Mesenteric fat pad (tissue), 1 donor: ENCODE measurements around the gene TRPM3. TPM values are rescaled to one million over a fixed set of nuclear protein-coding genes. Genes with fewer than 3 reads are reported as not detected.

ENCODE experiments used
- DNase-seq: peaks from one replicate; pipeline ENCODE4 v3.0.0-alpha.2; 2020; ENCODE audit warnings: low spot score
- total RNA-seq: library from RNA; stranded (reverse); fragmentation: NEBNext Ultra II Directional; extraction: Animal tissue kit (Norgen Biotek cat#: 25700); gene quantifications from one replicate; pipeline ENCODE4 v1.2.1, GENCODE V29; 2021
- donor health status: DM: yes; HTN: yes; CAD: no.

Gene TRPM3
- total RNA-seq, 1 donor from 2014 or later = 0.48 TPM

DNA sequence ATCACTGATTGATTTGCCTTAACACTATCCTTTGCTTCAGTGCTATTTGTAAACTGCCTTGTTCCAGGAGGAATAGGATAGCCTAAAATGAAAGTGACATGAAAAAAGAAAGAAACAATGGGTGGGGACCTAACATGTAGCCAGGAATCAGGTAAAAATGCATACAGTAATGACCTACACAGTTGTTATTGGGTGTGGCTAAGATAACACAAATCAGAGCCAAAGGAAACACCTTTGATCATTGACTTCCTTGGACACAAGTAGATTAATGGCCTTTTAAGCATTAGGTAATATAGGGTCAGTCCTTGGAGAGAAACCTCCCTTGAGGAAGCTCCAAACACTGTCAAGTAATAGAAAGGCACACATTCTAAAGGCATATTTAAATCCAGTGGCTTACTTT, 220.4 kb downstream of the TRPM3 start:
- no peak for DNase-seq

DNA sequence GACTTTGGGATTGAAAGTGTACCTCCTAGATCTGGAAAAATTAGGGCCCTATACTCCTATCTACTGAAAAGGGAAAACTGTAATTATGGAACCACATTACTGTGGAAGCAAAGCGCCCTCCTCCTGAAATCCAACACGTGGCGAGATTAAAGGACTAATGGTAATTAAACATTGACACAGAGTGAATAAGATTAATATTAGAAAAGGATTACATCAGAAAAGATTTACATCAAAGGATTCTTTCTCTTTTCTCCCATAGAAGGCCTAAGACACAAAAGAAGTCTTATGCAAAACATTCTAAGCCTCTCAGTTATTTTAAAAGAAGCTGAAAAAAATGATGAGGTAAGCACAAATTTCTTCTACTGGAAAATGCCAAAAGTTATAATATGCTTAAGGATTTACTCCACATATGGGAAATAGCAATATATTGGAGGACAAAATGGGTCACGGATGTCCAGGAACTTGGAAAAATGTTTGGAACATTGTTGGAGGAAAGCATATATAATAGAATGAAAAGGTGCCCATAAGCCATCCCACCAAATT, 227.8 kb downstream of the TRPM3 start:
- DNase-seq = no peak

DNA sequence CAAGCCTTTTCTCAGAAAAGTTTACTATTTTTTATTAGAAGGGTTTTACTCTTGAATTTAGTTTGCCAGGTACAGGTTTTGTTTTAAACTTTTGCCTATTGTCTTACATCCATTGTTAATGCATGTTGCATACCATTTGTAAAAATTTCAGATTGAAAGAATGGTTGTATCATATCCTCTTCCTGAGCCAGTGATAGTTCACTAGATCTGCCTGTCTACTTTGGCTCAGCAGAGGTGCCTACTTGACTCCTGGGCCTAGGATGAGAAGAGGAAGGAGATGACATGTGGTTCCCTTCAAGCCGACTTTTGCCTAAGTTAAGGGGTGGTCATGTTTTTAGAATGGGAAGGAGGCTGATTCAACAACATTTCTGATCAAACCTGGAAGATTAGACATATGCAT, 232.9 kb downstream of the TRPM3 start:
- DNase-seq = no peak

DNA sequence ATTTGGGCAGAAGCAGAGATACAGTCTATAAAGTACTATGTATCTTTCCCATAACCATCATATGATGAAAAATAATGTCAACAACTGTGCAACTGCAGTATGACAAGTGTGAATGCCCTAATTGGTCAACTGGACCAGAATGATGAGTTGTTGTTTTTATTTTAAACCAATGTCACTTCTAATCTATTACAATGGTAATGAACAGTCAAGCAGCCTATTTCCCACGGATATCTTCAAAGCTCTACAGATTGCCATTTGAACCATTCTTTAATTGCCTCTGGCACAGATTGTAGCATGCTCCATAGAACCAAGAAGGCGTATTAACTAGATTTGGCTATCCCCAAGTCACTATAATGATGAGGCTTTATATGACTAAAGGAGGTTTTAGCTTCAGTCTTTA, 233.6 kb downstream of the TRPM3 start:
- no peak for DNase-seq

DNA sequence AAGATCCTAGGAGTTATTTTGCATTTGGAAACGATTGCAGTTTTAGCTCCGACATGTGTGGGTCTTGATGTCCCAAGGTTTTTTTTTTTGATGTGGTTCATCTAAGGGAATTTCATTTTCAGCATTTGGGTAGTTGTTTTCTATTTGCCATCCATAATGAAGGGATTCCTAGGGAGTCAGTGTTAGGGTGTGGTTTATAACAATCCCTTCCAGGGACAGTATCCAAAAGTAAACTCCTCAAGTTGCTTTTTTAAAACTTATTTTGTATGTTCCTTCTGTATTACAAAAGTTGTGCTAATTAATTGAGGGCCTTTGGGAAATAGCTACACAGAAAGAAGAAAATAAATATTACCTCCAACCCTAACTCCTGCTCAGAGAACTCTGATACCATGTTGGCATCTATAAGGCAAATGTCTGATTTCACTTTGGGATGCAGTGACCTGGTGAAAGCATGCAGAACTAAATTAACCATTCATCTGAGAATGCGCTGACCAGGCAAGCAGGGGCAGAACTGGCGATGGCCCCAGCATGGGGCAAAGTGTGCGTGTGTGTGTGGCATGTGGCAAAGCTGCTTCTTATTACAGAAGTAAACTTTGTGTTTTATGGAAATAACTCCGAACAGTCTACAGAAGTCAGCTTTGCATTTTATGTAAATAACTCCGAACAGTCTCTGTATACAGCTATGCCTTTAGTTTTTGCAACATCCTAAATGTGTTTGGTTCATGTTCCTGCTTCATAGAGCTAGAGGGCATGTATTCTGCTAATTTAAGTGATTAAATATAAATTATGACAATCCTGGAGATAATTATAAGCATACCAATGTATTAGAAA, 237.2 kb downstream of the TRPM3 start:
- no peak for DNase-seq

DNA sequence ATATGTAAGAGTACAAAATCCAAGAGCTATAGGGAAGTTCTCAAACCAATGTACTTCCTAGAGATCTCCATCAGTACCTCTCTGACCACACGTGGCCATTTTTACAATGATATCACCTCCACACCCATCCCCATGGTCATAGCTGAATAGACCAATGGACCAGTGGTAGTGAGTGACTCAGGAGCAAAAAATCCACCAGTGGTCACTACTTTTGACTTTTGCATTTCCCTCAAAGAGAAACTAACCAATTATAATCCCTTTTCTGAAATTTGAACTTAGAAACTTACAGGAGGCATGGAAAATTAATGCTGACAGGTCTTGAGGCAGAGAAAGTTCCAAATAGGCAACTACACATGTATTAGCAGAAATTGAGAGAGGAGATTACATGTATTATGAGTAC, 238.4 kb downstream of the TRPM3 start:
- no peak for DNase-seq

DNA sequence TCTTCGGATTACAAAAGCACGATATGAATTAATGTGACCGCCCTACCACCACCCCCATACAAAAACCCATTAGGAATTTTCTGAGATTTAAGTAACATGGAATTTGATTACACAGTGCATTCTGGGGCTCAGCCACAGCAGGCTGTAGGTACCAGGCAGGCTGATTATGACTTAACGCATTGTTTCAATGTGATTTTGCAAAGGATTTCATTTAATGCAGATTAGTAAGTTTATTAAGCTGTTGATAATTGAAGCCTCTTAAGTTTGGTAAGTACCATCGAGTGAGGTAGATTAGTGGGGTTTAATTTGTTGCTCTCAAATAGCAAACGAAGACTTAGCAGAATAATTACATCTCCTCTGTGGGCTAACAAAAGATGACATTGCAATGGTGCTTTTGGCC, 240.1 kb downstream of the TRPM3 start:
- DNase-seq = no peak

DNA sequence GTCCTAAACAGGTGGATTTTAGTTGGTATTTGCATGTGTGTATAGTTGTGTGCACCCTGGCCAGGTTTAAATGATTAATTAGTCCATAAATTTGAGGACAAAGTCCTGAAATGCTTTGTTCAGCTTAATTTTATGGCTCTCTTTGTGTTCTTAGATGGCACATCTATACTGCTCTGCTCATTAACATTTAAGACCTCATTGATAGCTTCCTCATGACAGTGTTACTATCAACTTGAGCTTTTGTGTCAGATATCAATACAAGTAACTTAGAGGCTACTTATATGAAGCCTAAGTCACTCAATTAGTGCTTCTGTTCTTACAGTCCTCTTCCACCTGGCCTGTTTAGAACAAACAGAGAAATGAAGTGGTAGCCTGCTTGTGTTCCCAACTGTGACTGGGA, 240.9 kb downstream of the TRPM3 start:
- DNase-seq = no peak

DNA sequence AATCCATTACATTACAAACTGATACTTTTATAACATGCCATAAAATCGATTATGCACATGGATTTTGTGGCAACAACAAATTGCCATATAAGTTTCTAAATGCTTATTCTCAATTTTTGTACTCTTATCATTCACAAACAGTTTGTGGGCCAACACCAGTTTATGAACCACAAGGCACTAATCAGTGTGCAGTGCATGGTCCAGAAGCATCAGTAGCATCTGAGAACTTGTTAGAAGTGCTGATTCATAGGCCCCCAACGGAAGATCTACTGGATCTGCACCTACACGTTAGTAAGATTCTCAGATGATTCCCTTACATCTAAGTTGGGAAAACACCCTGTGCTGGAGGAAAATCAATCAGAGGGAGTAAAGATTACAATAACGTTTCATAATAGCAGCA, 242.8 kb downstream of the TRPM3 start:
- DNase-seq = no peak

DNA sequence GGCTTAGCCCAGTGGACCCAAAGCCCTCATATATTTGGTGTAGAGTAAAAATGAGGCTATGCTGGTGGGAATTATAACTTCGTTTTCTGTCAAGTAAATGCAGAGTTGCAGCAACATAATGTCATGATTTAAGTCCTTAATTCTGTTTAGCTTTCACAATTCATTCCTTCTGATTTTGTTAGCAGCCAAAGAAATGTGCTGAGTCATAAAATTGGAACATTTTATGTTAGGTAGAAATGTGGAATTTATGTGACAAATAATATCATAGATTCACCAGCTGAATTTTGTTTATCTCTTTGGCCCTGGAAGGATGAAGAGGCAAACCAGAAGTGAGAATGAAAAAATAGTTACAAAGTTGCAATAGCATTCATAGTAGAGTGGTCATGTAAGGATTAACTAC, 247.0 kb downstream of the TRPM3 start:
- DNase-seq = no peak

DNA sequence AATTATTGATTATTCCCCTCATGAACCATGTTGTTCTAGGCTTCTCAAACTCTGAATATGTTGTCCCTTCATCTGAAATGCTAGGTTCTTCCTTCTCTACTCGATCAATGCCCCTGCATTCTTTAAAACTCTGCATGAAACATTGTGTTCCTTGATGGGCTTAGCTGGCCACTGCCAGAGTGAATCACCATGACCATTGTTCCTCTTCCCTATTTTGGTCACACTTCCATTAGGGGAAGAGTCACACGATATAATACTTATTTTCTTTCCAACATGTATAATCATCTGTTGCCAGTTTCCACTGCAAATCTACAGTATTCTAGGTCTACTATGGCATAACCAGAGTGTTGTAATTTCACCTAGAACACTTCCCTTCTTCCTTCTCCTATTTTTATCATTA, 247.9 kb downstream of the TRPM3 start:
- no peak for DNase-seq

DNA sequence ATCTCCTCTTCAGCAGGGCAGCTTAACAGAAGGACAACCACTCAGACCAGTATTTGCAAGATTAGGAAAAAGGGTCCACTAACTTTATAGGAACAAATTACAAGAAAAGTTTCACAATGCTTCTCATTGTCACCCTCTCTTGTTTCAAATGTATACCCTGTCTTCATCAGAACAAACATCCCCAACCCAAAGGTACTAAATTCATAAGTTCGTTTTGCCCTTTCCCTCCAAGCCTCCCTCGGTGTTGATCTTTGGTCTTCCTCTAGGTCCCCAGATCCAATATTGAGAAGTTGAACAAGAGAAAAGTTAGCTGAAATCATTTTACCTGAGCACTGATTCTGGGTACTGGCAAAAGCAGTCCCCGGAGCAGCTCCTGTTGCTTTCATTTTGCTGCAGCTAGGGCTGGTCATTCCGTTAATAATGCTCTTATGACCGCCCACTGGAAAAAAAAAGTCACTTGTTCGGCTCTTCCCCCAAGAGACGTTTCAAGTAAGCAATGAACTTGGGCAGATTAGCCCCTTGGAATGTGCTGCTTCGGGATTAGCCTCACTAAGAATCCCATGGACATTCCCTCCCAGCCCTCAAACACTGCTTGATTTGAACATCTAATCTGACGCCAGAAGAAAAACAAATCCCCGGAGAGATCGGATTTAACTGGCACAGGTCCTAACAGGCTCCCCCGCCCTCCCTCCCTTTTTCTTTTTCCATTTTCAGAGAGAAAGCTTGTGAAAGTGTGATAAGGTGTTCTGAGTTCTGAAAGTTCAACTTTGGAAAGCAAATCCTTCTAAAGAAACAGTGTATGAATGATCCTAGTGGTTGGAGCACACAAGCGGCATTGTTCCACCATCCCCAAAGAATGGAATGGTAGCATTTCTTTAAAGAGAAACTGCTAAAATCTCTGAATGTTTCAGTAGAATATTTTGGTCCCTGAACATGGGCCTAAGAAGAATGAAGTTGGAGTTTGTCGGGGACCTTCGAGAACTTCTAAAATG, 252.5 kb downstream of the TRPM3 start:
- no peak for DNase-seq

DNA sequence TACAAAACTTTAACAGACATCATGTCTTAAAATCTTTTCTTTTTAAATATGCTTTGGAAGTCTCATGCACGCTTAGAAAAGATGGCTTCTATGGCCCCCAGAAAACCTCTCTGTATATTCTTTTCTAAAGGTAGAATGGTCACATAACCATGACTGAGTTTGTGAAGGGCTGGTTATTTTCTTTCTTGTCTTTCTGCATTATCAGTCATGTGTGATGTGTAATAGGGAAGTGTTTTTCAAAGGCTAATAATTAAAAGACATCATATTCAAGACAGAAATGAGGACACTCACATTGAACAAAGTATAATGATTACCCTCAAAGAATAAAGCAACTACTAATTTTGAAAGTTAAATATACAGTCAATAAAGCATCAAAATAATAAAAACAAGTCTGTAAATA, 253.4 kb downstream of the TRPM3 start:
- DNase-seq = no peak

DNA sequence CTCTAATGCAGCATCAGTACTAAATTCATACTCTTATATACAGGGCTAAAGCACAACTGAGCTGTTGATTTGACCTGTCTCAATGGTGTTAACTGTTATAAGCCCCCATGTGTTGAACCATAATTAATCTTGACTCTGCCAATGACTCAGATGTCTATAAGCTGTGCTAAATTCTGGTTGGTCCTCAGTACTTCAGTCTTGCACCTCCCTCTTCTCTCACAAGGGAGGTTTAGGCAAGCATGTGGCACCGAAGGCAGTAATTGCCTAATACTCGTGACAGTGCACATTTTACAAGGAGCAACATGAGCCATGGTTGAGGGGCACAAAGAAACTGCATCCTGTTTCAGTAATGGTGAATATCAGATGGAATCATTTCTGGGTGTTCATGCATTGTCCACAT, 255.9 kb downstream of the TRPM3 start:
- DNase-seq = no peak

DNA sequence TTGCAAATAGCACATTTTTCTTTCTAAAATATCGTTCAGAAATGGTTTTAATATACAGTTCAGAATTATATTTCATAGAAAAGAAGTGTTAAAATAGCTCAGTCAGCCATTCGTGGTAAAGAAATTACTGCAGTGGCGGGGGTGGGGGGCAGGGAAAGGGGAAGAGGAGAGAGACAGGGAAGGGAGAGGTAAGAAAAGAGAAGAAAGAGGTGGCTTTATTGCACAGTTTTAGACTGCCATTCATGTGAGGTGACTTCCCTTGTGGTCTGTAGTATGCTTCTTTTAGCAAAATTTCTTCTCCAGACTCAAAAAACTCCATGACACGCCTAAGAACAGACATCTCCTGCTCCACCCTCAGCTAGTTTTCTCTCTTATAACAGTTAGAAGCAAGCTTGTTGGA, 259.6 kb downstream of the TRPM3 start:
- DNase-seq = no peak

DNA sequence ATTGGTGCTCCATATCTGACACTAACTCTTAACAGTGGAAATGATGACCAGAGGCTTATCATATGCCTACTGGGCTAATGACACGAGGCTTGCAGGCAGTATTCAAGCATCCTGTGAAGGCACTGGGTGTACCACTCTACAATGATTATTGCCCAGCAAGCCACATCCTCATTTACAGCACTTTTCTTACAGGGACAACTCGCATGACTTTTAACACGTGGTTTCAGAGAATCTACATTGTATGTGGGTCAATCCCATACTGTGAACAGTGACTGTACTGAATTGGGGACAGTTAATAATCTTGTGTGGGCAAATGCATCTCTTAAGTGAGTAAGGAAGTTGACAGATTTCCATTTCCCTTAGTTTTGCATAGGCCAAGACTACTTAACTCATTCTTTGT, 260.0 kb downstream of the TRPM3 start:
- DNase-seq = no peak

DNA sequence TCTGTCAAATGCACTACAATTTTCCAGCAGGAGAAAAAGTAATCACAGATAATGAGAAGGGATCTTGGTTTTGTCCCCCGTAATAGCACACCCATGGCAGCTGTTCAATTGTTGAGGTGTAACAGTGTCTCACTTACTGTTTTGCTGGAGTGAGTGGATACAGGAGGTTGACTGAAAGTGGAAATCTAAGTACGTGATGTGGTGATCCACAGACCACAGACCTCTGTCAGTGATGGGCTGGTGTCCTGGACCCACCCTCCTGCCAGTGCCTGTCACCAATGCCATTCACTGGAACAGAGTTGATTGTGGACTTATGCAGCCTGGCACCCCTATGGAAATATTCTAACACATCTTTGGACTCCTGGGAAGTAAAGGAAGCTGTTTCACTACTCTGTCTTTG, 261.7 kb downstream of the TRPM3 start:
- no peak for DNase-seq

DNA sequence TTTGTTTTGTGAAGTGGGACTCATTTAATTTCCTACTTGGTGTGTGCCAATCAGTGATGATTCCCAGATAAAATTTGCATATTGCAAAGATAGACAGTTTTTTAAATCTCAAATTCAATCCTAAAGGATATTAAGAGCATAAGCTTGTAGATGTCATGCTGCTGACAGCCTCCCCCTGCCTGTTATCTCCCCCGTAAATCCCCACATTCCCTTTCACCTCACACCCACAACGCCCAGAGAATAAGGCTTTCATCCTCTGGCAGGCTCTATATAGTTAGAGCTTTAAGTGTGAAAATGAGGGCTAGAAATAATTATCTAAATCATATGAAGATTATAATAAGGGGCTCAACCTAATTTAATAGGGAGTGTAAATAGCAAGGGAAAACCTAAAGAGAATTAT, 265.0 kb downstream of the TRPM3 start:
- DNase-seq = no peak

DNA sequence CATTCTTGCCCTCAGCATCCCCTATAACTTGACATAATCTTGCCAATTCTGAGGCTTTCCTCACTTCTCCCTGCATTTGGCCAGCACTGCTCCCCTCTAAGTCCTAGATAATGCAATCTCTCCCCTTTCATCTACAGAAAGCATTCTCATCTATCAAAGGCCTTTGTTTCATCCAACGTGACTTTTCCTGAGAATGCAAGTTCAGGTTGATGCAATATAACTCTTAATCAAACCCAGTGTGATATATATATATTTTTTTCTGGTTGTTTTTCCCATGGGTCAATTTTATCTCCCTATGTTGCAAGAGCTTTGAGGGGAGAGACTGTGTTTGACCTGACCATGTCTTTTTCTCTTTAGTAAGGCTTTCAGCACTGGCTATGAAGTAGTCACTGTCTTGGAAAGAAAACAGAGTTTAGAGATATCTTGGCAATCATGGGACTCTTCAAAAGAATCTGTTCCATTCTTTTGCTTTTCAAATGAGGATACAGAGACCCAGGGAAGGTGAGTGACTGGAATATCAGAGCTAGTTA, 268.6 kb downstream of the TRPM3 start:
- DNase-seq = no peak

DNA sequence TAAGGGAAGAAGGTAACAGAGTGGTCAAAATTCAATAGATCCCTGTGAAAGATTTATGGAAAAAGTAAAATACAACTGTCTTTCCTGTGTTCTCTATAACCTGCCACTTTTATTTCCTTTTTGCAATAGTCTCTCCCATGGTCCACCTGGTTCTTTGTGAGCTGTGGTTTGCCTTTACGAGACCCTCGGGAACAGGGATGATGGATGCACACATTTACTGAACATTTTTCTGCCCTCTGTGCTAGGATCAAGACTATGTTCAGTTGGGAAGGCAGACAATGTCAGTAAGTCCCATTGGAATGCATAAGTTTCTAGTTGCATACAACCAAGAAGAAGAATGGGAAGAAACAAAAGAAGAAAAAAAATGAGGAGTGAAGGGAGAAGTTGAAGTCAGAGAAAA, 281.2 kb downstream of the TRPM3 start:
- DNase-seq = no peak

DNA sequence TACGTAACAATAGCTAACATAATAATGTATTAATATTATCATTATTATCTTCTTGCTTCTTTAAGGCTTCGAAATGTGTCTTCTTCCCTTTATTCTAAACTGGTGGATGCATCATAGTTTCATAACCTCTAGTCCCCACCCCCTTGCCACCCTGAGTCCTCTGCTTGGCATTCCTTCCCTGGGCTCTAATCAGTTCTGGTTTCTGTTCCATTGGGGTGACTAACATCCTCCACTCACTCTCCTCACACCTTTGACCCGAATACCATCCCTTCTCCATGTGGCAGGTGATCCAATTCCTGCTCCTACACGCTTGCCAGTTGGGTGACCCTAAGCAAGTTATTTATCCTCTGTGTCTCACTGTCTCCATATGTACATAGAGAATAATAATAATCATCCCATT, 286.1 kb downstream of the TRPM3 start:
- no peak for DNase-seq

DNA sequence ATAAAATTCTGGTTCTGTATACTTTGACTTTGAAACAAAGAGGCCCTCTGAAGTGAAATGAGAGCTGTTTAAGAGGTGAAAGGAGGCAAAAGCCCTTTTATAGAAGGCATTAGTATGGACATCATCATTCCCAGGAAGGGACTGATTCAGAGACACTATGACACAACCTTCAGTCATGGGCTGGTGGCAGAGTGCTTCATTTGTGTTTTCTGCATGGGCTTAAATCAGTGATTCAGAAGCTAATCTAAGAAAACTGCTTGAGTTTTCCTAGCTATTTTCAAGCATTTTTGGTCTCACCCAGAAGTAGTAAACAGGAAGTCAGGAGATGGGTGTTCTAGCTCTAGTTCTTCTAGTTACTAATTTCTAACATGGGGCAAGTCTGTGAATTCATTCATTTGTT, 288.9 kb downstream of the TRPM3 start:
- DNase-seq = no peak
